Astrocyte of the cerebellum (primary cell): ENCODE measurements around the gene PRR18.

ENCODE experiments used
- DNase-seq: peaks from one replicate; pipeline ENCODE4 v3.0.0-alpha.2; 2011; ENCODE audit warnings: low read depth
- H3K4me3 ChIP-seq: 2 replicates; pipeline ENCODE4 v1.5.1; 2011; ENCODE audit warnings: mild to moderate bottlenecking, low read depth, low read length, moderate library complexity
- in situ Hi-C: cut with HindIII; loops from 2 replicates; pipeline ENCODE4 v1.10.0; 2017; ENCODE audit warnings: low sequenced_read_pairs
- TF ChIP-seq, protein P1 (sequence below): IDR thresholded peaks from 2 replicates; pipeline ENCODE4 v1.5.1; 2012; ENCODE audit warnings: low read length, low read depth, moderate library complexity, mild to moderate bottlenecking; ENCODE audit errors: missing control alignments

PRR18 gene

DNA sequence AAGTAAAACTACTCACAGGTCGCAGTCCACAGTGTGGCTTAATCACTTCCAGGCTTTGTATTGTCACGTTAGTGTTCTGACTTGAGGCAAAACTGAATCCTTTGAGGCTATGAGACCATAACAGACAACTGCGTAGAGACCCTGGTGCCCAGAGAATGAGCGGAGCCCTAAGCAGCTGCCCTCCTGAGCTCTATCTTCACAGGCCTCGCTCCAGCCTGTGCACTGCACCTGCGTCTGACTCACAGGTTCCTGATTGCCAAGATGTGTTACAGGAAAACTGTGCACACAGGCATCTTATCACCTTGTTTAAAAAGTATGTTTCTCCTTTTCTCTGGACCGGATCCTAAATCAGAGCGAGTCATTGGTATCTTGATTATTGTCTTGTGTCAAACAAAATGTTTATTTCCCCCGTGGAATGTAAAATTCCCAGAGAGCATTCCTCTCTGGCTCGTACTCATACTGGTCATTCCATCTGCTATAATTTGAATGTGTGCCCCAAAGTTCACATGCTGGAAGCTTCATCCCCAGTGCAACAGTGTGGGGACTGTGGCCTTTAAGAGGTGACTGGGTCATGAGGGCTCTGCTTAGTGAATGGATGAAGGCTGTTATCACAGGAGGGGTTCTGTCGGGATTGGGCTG, 25.7 kb downstream of the PRR18 start:
- H3K4me3 ChIP-seq = no peak overlapping the region
- TF ChIP-seq, protein P1, sequence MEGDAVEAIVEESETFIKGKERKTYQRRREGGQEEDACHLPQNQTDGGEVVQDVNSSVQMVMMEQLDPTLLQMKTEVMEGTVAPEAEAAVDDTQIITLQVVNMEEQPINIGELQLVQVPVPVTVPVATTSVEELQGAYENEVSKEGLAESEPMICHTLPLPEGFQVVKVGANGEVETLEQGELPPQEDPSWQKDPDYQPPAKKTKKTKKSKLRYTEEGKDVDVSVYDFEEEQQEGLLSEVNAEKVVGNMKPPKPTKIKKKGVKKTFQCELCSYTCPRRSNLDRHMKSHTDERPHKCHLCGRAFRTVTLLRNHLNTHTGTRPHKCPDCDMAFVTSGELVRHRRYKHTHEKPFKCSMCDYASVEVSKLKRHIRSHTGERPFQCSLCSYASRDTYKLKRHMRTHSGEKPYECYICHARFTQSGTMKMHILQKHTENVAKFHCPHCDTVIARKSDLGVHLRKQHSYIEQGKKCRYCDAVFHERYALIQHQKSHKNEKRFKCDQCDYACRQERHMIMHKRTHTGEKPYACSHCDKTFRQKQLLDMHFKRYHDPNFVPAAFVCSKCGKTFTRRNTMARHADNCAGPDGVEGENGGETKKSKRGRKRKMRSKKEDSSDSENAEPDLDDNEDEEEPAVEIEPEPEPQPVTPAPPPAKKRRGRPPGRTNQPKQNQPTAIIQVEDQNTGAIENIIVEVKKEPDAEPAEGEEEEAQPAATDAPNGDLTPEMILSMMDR = no peak
- in situ Hi-C loops = no loop called here
- no peak for DNase-seq

DNA sequence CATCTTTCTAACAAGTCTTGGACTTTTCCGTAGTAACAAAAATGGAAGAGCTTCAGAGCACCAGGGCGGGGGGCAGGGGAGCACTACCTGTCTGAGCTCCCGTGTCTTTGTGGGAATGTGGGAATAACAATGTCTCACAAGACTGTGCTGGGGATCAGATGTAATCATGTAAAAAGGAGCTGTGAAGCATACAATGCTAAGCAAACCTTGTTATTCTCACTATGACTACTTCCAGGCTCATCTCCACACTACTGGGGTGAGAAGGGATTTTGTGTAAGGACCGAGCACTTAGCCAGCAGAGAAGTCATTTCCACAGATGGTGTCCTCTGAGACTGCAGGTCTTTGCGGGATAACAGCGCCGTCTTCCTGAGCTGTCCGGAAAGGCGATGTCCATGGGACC, 27.1 kb downstream of the PRR18 start:
- DNase-seq = no peak
- TF ChIP-seq, protein P1 = no peak
- in situ Hi-C loops = no loop called here
- no peak overlapping the region for H3K4me3 ChIP-seq

DNA sequence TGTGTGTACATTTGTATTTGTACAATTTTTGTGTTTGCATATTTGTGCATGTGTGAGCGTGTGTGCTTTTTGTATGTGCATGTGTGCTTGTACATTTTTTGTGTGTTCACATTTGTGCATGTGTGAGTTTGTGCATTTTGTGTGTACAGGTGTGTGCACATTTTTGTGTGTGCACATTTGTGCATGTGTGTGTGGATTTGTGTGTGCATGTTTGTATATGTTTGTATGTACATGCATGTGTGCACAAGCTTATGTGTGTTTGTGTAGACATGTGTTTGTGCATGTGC, 28.9 kb downstream of the PRR18 start:
- in situ Hi-C loops = no loop called here
- no peak for DNase-seq
- no peak overlapping the region for H3K4me3 ChIP-seq
- TF ChIP-seq, protein P1 = no peak

- DNase-seq = no peak
- TF ChIP-seq, protein P1 = no peak
- in situ Hi-C loops = no loop called here
- no peak overlapping the region for H3K4me3 ChIP-seq
Measured at GRCh38 chr6:166278579-166279392, 29.4 kb downstream of the PRR18 start.

- no peak for DNase-seq
- TF ChIP-seq, protein P1 = no peak
- in situ Hi-C loops = no loop called here
- no peak overlapping the region for H3K4me3 ChIP-seq
Measured at GRCh38 chr6:166277892-166278578, 30.2 kb downstream of the PRR18 start.

DNA sequence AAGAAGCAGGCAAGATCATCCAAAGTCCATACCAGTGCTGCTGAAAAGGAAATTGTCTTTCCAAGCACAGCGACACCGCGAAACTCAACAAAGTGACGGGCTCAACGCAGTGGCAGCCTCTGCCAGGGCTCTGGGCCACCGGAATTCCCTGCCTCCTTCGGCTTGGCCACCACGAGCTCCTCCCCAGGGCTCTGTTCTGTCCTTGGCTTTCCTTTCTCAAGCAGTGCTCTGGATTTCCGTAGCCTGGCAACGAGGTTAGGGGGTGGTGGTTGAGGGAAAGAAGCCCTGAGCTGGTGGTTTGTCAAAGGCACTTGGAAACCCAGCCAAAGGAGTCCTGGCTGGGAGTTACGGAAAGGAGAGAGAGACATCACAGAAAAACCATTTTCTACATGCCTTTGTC, 31.2 kb downstream of the PRR18 start:
- H3K4me3 ChIP-seq = no peak overlapping the region
- DNase-seq = peak; percentile 43
- in situ Hi-C loops = no loop called here
- TF ChIP-seq, protein P1 = no peak
